ENCODE measurements around the gene GIPC1. TPM values are rescaled to one million over a fixed set of nuclear protein-coding genes. Genes with fewer than 3 reads are reported as not detected.

GIPC1 gene
- total RNA-seq, 1 experiment from 2014 or later: 103 TPM

DNA sequence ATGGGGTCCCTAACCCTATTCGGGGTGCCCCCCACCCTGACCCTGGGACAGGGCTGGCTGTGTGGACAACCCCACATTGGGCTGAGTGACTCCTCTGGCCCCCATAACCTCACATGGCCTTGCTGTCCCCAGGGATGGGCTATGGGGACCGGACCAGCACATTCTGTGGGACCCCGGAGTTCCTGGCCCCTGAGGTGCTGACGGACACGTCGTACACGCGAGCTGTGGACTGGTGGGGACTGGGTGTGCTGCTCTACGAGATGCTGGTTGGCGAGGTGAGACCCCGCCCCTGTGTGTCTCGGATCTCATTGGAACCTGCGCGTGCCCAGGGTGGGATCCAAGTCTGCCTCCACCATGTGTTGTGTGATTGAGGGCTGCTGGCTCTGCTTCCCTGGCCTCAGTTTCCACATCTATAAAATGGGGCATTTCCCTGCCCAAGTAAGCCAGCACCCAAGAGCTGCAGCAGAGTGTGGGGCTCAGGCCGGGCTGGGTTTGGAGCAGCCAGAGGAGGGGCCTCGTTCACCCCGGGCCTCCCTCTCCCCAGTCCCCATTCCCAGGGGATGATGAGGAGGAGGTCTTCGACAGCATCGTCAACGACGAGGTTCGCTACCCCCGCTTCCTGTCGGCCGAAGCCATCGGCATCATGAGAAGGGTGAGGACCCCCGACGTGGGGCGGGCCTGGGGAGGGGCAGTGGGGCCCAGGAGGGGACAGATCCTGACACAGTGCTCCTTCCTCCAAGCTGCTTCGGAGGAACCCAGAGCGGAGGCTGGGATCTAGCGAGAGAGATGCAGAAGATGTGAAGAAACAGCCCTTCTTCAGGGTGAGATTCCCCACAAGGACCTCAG lies 25.7 kb downstream of the GIPC1 start:
- no peak overlapping the region for H3K4me2 ChIP-seq (ENCODE audit: low read length)
- no peak overlapping the region for H3K9ac ChIP-seq (ENCODE audit: low read length)
- no peak overlapping the region for H3K4me3 ChIP-seq (replicated peaks in 1 of 2; ENCODE audit: low read depth in 1 of 2, low read length in 2 of 2)
- ATAC-seq (no peak), DNase-seq (ENCODE audit: low read depth, low spot score) (no peak)
- TSS peak; percentile 63 for BruUV-seq (replicated peaks)
- CTCF ChIA-PET: no interaction called here
- RAD21 ChIA-PET (ENCODE audit: low non-redundant PET in 1 of 2, low total read pairs in 2 of 2, uncharacterized antibody in 2 of 2, unreplicated experiment in 2 of 2): no interaction called here
- H3K79me2 ChIP-seq (ENCODE audit: insufficient read depth, low read length): no peaks in the 10 kb centered on the region
- H3K27me3 ChIP-seq (ENCODE audit: insufficient read depth, low read length): no peaks in the 10 kb centered on the region
- H3K27ac ChIP-seq (ENCODE audit: low read depth, low read length): no peak overlapping the region
- H3K9me2 ChIP-seq (ENCODE audit: insufficient read depth): no peaks in the 10 kb centered on the region
- no peak overlapping the region for H2AFZ ChIP-seq (ENCODE audit: low read depth, low read length, poor library complexity, severe bottlenecking)
- POLR2A ChIA-PET: no interaction called here
- TF ChIP-seq, protein P1, sequence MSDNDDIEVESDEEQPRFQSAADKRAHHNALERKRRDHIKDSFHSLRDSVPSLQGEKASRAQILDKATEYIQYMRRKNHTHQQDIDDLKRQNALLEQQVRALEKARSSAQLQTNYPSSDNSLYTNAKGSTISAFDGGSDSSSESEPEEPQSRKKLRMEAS (IDR thresholded peaks at IDR 0.05): no peak
- TF ChIP-seq, protein P2, sequence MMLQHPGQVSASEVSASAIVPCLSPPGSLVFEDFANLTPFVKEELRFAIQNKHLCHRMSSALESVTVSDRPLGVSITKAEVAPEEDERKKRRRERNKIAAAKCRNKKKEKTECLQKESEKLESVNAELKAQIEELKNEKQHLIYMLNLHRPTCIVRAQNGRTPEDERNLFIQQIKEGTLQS (IDR thresholded peaks at IDR 0.05): no peak
- TF ChIP-seq SRF (IDR thresholded peaks at IDR 0.05; ENCODE audit: low read depth) (no peak), YY1 (IDR thresholded peaks at IDR 0.05; ENCODE audit: extremely low read depth, insufficient replicate concordance, low read depth, low read length) (no peak), POLR2AphosphoS5 (IDR thresholded peaks at IDR 0.05; ENCODE audit: low read depth, low read length) (no peak), ZNF274 (IDR thresholded peaks at IDR 0.05; ENCODE audit: low read depth, low read length) (no peak), ELF1 (IDR thresholded peaks at IDR 0.05; ENCODE audit: borderline replicate concordance, low read depth) (no peak)
- peaks cover 0 to 5% of the 10 kb centered on the region in 2 experiments; a peak in 3 of 4 replicates for H3K36me3 ChIP-seq (ENCODE audit: control insufficient read depth in 1 of 2, insufficient read depth in 2 of 2, low read length in 2 of 2)
- intact Hi-C loops (cut with micrococcal nuclease): loop anchor here (5.0 kb wide), 1 partner anchor 333 kb away; the partner anchor contains the start of gene ASF1B
- no peaks in the 10 kb centered on the region for H3K9me3 ChIP-seq (ENCODE audit: control insufficient read depth in 1 of 2, insufficient read depth in 1 of 2, low read depth in 1 of 2, low read length in 2 of 2)
- peaks cover 4 to 17% of the 10 kb centered on the region in 2 experiments; a peak in 3 of 4 replicates for H3K4me1 ChIP-seq (ENCODE audit: control insufficient read depth in 1 of 2, insufficient read depth in 2 of 2, low read length in 2 of 2)
- no peaks in the 10 kb centered on the region for H4K20me1 ChIP-seq (ENCODE audit: insufficient read depth)

DNA sequence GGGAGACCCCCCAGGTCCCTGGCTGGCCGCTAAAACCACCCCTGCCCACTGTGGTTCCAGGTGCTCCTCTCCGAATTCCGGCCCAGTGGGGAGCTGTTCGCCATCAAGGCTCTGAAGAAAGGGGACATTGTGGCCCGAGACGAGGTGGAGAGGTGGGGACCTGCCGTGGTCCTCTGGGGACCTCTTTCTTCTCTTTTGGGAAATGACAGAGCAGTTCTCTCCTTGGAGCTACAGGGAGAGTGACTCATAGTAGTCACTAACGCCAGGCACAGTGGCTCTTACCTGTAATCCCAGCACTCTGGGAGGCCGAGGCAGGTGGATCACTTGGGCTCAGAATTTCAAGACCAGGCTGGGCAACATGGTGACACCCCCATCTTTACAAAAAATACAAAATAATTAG lies 28.1 kb downstream of the GIPC1 start:
- no peak overlapping the region for H3K9ac ChIP-seq (ENCODE audit: low read length)
- H3K9me2 ChIP-seq (ENCODE audit: insufficient read depth): no peaks in the 10 kb centered on the region
- no peak overlapping the region for H3K4me3 ChIP-seq (replicated peaks in 1 of 2; ENCODE audit: low read depth in 1 of 2, low read length in 2 of 2)
- H3K4me1 ChIP-seq (ENCODE audit: control insufficient read depth in 1 of 2, insufficient read depth in 2 of 2, low read length in 2 of 2): peaks cover 0 to 10% of the 10 kb centered on the region in 2 experiments; a peak in 3 of 4 replicates
- CTCF ChIA-PET: interaction anchor here (0.6 to 1.1 kb wide), 3 partner anchors 9 to 331 kb away, joined by 3 to 4 read pairs (median 3); no protein-coding TSS in a partner anchor
- no peaks in the 10 kb centered on the region for H4K20me1 ChIP-seq (ENCODE audit: insufficient read depth)
- H3K36me3 ChIP-seq (ENCODE audit: control insufficient read depth in 1 of 2, insufficient read depth in 2 of 2, low read length in 2 of 2): peaks cover 15 to 16% of the 10 kb centered on the region in 2 experiments
- no peak overlapping the region for H3K27ac ChIP-seq (ENCODE audit: low read depth, low read length)
- H3K79me2 ChIP-seq (ENCODE audit: insufficient read depth, low read length): no peaks in the 10 kb centered on the region
- H2AFZ ChIP-seq (ENCODE audit: low read depth, low read length, poor library complexity, severe bottlenecking): no peak overlapping the region
- RAD21 ChIA-PET (ENCODE audit: low non-redundant PET in 1 of 2, low total read pairs in 2 of 2, uncharacterized antibody in 2 of 2, unreplicated experiment in 2 of 2): interaction anchor here in 1 of 2 experiments (0.6 kb wide), 1 partner anchor 300 kb away, joined by 4 read pairs; no protein-coding TSS in a partner anchor
- no peaks in the 10 kb centered on the region for H3K27me3 ChIP-seq (ENCODE audit: insufficient read depth, low read length)
- BruUV-seq (replicated peaks): no TSS peak
- H3K9me3 ChIP-seq (ENCODE audit: control insufficient read depth in 1 of 2, insufficient read depth in 1 of 2, low read depth in 1 of 2, low read length in 2 of 2): no peaks in the 10 kb centered on the region
- POLR2A ChIA-PET: no interaction called here
- TF ChIP-seq ZNF274 (IDR thresholded peaks at IDR 0.05; ENCODE audit: low read depth, low read length) (no peak), RAD21 (IDR thresholded peaks at IDR 0.05; ENCODE audit: low read depth) (peak; percentile 43; the same call in 1 of the 2 replicates)
- TF ChIP-seq, protein P3, sequence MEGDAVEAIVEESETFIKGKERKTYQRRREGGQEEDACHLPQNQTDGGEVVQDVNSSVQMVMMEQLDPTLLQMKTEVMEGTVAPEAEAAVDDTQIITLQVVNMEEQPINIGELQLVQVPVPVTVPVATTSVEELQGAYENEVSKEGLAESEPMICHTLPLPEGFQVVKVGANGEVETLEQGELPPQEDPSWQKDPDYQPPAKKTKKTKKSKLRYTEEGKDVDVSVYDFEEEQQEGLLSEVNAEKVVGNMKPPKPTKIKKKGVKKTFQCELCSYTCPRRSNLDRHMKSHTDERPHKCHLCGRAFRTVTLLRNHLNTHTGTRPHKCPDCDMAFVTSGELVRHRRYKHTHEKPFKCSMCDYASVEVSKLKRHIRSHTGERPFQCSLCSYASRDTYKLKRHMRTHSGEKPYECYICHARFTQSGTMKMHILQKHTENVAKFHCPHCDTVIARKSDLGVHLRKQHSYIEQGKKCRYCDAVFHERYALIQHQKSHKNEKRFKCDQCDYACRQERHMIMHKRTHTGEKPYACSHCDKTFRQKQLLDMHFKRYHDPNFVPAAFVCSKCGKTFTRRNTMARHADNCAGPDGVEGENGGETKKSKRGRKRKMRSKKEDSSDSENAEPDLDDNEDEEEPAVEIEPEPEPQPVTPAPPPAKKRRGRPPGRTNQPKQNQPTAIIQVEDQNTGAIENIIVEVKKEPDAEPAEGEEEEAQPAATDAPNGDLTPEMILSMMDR (IDR thresholded peaks at IDR 0.05 in 2 of 3, conservative IDR thresholded peaks at IDR 0.05 in 1 of 3; ENCODE audit: borderline replicate concordance in 1 of 3, insufficient read depth in 1 of 3, low read depth in 2 of 3, low read length in 2 of 3): peak in 2 of 3 experiments; percentile 8 to 25; a peak in 2 of 6 replicates
- intact Hi-C loops (cut with micrococcal nuclease): no loop called here
- no peak for DNase-seq (ENCODE audit: low read depth, low spot score)
- H3K4me2 ChIP-seq (ENCODE audit: low read length): no peak overlapping the region
- no peak for ATAC-seq

Measured in HCT116 (cell line).